ENCODE data around the gene ZNF575.

GRCh38 chr19:43510713-43511112, 22.3 kb upstream of the ZNF575 start:
- TF ChIP-seq EZH2 (IDR thresholded peaks at IDR 0.05; ENCODE audit: low read length): no peak
- TF ChIP-seq, protein P1, sequence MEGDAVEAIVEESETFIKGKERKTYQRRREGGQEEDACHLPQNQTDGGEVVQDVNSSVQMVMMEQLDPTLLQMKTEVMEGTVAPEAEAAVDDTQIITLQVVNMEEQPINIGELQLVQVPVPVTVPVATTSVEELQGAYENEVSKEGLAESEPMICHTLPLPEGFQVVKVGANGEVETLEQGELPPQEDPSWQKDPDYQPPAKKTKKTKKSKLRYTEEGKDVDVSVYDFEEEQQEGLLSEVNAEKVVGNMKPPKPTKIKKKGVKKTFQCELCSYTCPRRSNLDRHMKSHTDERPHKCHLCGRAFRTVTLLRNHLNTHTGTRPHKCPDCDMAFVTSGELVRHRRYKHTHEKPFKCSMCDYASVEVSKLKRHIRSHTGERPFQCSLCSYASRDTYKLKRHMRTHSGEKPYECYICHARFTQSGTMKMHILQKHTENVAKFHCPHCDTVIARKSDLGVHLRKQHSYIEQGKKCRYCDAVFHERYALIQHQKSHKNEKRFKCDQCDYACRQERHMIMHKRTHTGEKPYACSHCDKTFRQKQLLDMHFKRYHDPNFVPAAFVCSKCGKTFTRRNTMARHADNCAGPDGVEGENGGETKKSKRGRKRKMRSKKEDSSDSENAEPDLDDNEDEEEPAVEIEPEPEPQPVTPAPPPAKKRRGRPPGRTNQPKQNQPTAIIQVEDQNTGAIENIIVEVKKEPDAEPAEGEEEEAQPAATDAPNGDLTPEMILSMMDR (optimal IDR thresholded peaks at IDR 0.05 in 1 of 3, IDR thresholded peaks at IDR 0.05 in 1 of 3, conservative IDR thresholded peaks at IDR 0.05 in 1 of 3; ENCODE audit: extremely low read depth in 1 of 3, insufficient read depth in 2 of 3, low read length in 3 of 3): no peak

Measured in keratinocyte (primary cell).